ENCODE results near the gene MIB2.
"Not testable (repeated sequence)": the region's sequence is repeated elsewhere in the genome, so short reads cannot be mapped to it uniquely, and the experiment has no call there.

The MIB2 gene

GRCh38 chr1:1662830-1663560 is 47.7 kb downstream of the MIB2 start:
- not testable (repeated sequence) for DNase-seq

GRCh38 chr1:1664318-1664717 is 49.0 kb downstream of the MIB2 start:
- DNase-seq = not testable (repeated sequence)

DNA sequence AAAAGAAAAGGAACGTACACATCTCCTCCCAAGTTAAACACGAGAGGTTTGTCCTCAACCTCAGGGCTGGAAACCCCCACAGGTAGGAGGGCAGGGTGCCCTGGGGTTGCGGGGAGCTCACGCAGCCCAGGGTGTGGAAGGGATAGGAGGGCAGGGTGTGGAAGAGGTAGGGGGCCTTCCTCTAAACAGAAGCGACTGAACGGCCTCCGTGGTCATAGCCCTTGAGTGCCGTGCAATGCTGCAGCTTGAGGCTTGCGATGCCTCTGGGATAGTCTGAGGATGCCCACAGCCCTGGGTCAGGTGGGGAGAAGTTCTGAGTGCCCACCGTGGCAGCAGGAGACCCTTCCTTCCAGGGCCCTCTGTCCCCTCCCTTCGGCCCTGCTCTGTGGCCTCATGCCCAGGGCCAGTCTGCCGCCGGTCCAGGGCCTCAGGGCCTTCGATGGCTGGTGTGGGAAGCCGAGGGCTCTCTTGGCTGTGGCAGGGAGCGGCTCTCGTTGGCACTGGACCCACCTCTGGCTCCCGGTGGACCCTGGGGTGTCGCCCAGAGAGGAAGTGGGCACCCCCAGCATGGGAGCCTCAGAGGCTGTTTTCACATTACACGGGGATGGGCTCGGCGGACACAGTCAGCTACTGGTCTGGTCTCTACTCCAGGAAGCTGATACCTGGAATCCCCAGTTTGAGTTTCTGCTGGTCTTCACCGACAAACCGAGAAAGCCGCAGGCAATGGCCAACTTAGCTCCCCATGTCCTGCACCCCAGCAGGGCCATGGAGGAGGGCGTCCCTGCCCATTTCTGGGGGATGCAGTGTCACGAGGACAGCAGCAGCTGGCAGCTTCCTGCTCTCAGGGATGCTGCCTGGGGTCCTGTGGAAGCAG is 49.9 kb downstream of the MIB2 start:
- DNase-seq = no peak

GRCh38 chr1:1665815-1666251 is 50.5 kb downstream of the MIB2 start:
- DNase-seq = peak; percentile 5

GRCh38 chr1:1666526-1666925 is 51.2 kb downstream of the MIB2 start:
- DNase-seq = no peak

DNA sequence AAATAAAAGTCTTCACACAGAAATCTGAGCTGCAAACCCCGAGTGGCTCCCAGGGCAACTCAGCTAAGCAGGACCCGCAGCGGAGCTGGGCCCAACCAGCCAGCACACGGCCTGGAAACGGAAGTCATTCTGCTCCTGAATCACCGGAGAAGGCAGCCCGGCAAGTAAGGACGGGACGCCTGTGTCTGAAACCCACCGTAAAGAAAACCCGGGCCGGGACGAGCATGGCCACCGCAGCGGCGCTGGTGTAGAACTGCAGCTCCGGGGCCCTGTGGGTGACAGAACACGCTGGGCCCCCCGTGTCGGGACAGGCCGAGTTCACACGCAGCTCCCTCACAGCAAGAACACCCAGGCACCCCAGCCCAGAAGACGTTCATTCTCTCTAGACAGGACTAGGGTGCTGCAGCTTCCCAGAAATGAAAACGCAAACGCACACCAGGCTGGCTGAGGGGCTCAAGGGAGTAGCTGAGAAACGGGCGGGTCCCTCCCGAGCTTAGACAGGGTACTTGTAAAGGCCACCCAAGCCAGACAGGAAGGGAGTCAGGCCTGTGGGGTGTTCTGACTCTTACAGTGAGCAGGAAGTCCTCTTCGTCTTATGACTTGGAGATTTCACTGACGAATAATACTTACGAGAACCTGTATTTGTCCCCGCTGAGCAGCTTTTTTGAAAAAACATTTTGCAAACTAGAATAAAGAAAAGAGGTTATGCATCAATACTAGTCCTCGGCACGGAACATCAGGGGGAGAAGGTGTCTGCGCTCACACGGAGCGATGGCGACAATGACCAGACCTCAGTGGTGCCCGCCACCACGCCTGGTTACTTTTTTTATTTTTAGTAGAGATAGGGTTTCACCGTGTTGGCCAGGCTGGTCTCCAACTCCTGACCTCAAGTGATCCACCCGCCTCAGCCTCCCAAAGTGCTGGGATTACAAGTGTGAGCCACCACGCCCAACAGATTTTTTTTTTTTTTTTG is 54.5 kb downstream of the MIB2 start:
- DNase-seq = no peak

DNA sequence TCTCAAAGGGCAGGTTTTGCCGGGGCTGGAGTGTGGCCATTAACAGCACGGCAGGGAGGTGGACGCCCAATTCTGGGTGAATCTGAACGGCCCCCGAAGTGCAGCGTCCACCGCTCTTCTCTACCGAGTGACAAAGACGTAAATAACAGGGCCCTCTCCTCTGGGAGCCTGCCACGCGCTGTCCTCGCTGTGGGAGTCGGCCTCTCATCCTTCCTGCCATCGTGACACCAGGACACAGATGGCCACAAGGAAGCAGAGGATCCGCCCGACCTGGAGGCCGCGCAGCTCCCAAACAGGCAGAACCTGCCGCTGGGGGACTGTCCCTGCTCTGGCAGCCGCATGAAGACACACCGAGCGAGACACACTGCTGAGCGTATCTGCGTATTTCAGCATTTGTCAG is 55.6 kb downstream of the MIB2 start:
- no peak for DNase-seq

GRCh38 chr1:1671365-1672119 is 56.2 kb downstream of the MIB2 start:
- DNase-seq = no peak

DNA sequence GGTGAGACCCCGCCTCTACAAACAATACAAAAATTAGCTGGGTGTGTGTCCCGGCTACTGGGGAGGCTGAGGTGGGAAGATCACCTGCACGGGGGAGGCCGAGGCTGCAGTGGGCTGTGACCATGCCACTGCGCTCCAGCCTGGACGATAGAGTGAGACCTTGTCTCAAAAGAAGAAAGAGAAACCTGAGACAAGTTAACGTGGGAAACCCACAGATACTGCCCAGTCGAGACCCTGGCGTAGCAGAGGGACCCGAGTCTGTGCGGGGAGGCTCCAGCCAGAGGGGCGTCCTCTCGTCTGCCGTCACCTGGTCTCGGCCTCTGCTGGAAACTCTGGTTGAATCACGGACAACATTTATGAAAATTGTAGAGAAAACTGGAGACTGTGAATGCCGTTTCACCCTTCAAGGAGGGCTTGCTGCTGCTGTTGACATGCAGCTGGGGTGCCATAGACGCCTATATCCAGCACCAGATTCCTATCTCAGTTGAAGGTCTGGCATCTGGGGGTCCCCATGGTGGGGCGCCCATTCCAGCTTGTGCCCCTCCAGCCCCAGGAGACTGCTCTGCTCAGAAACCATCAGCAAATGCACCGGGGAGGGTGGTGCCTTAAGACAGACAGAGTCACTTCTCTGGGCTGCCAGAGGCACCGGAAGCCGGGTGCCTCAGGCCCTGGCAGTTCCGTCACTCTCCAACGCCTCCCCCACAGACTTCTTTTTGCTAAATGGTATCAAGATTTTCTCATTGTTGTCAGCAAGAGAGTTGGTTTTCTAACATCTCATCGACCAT is 57.1 kb downstream of the MIB2 start:
- DNase-seq = no peak

DNA sequence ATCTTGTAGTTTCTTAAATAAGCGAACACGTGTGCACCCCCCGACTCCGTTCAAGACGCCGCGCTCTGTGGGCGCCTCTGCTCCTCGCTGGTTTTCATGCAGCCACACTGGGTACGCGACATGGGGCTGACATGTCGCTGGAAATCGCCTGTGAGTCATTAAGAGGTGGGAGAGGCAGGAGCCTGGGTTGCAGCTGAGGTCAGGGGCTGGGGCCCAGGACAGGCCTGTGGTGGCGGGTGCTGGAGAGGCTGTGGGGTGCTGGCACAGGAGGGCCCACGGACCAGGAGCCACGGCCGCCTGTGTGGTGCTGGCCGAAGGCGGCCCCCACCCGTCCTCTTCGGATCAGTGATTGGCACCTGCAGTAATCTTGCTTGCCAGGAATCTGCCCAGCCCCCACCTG is 59.5 kb downstream of the MIB2 start:
- DNase-seq = not testable (repeated sequence)

- not testable (repeated sequence) for DNase-seq
Measured at GRCh38 chr1:1675218-1675617, 59.9 kb downstream of the MIB2 start.

DNA sequence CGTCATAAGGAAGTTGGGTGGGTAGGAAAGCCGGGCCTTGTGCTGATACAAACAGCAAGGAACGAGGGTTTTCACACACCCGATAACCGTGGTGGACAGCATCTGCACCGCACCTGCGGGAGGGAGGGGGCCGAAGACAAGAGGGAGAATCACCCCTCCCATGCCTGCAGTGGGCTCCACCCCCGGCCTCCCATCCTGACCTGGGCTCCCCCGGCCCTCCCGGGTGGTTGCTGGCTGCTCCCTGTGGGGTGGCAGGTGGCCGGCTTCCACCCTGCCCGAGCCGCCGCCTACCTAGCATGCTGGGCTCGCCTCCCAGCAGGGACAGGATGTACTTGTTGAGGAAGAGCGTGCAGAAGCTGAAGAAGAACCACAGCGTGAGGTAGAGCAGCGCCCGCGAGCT is 60.8 kb downstream of the MIB2 start:
- not testable (repeated sequence) for DNase-seq

DNA sequence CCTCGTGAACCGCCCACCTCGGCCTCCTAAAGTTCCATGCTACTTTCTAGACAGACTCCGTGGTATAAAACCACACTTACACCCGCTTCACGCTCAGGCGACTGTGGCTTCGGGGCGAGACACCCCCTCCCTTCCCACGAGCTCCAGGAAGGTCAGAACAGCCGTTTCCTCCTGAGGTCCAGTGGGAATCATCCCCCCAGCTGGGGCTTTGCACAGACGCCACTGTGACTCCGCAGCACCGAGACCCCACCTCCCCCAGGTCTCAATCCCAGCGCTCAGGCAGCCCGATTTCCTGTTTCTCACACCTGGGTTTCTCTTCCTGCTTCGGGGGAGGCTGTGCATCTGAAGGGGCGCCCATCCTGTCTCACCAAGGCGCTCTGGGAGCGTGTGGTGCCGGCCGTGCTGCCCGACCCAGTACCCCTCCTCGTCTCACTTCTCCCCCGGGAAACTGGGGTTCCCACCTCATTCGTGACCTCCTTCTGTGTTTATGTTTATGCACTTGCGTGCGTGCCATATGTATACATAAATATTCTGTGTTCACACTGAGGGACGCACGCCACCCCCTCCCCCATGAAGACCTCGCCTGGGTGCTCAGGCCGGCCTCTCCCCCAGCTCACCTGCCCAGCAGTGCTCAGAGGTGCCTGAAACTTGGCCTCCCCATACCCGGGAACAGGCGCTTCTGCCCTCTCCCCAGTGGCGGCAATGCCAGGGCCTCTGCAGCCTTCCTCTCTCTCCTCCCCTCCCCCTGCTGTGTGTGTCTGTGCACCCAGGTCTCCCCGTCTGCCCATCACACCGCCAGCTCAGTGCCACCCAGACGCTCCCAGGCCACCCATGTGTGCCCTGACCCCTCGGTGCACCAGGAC is 62.6 kb downstream of the MIB2 start:
- no peak for DNase-seq

GRCh38 chr1:1678581-1679380 is 63.5 kb downstream of the MIB2 start:
- DNase-seq = no peak
